PC-3 (cell line): Measurements from ENCODE around the gene ADK. TPM values are rescaled to one million over a fixed set of nuclear protein-coding genes. Genes with fewer than 3 reads are reported as not detected.

Source experiments
- ATAC-seq: fragments of 200-7000 bp; cut with Tn5 transposase; 2 replicates; pipeline ENCODE4 v1.9.1; 2020; ENCODE audit warnings: mild to moderate bottlenecking, moderate library complexity
- BruUV-seq: library from RNA; stranded (reverse); fragments of 400-500 nt; replicated peaks from 2 replicates; lab custom pipeline; 2021; lab: Mats Ljungman, UMichigan
- CTCF ChIA-PET: fragments of 300-600 bp; sonication (Branson Sonifier 250); formaldehyde crosslinking; loops from one replicate; lab custom pipeline; 2022; ENCODE audit warnings: antibody characterized with exemption; lab: Charles Lee
- POLR2A ChIA-PET: fragments of 300-600 bp; sonication (Branson Sonifier 250); formaldehyde crosslinking; loops from one replicate; lab custom pipeline; 2022; ENCODE audit warnings: antibody characterized with exemption; ENCODE audit not compliant: unreplicated experiment; lab: Charles Lee
- DNase-seq: peaks from one replicate; pipeline ENCODE4 v3.0.0-alpha.2; 2015
- H2AFZ ChIP-seq: fragments of 300-600 bp; sonication (generic); 2 replicates; pipeline ENCODE4 v1.6.0; 2016; ENCODE audit warnings: antibody characterized with exemption, low read length
- H3F3A ChIP-seq: fragments of 300-600 bp; sonication (generic); one replicate; pipeline ENCODE4 v1.6.0; 2017; ENCODE audit warnings: antibody characterized with exemption, low read length, control low read depth, mild to moderate bottlenecking; ENCODE audit not compliant: unreplicated experiment
- H3K27ac ChIP-seq: fragments of 300-600 bp; sonication (generic); 2 replicates; pipeline ENCODE4 v1.5.1; 2016; ENCODE audit warnings: mild to moderate bottlenecking, low read length
- H3K27me3 ChIP-seq: fragments of 300-600 bp; sonication (generic); 2 replicates; pipeline ENCODE4 v1.6.1; 2016; ENCODE audit warnings: low read length, mixed read lengths
- H3K36me3 ChIP-seq: fragments of 300-600 bp; sonication (generic); 2 replicates; pipeline ENCODE4 v1.6.1; 2016; ENCODE audit warnings: low read depth, mixed run types, low read length, mixed read lengths
- H3K4me1 ChIP-seq: fragments of 300-600 bp; sonication (generic); 2 replicates; pipeline ENCODE4 v1.5.1; 2016; ENCODE audit warnings: low read length; ENCODE audit not compliant: insufficient read depth
- H3K4me2 ChIP-seq: fragments of 300-600 bp; sonication (generic); 2 replicates; pipeline ENCODE4 v1.6.0; 2016; ENCODE audit warnings: low read length
- H3K4me3 ChIP-seq: fragments of 300-600 bp; sonication (generic); 2 replicates; pipeline ENCODE4 v1.5.1; 2016; ENCODE audit warnings: mild to moderate bottlenecking, low read length, mixed read lengths
- H3K79me2 ChIP-seq: fragments of 300-600 bp; sonication (generic); 2 replicates; pipeline ENCODE4 v1.6.1; 2017; ENCODE audit warnings: low read length, mixed read lengths
- H3K9ac ChIP-seq: fragments of 300-600 bp; sonication (generic); 2 replicates; pipeline ENCODE4 v1.6.0; 2016; ENCODE audit warnings: mild to moderate bottlenecking, low read length
- H3K9me2 ChIP-seq: fragments of 300-600 bp; sonication (generic); replicated peaks from 2 replicates; pipeline ENCODE4 v1.6.1; 2016; ENCODE audit warnings: mixed run types, low read length, mixed read lengths
- H3K9me3 ChIP-seq: fragments of 300-600 bp; sonication (generic); 2 replicates; pipeline ENCODE4 v1.6.1; 2016; ENCODE audit warnings: low read length, mixed read lengths
- H4K20me1 ChIP-seq: fragments of 300-600 bp; sonication (generic); 2 replicates; pipeline ENCODE4 v1.6.1; 2016; ENCODE audit warnings: low read length, mixed read lengths
- CTCF ChIP-seq: fragments of 300-600 bp; sonication (generic); conservative IDR thresholded peaks from 2 replicates; pipeline ENCODE4 v1.5.1; 2017; ENCODE audit warnings: antibody characterized with exemption, low read depth, mild to moderate bottlenecking, low read length
- EZH2 ChIP-seq: fragments of 300-600 bp; sonication (generic); IDR thresholded peaks from one replicate; pipeline ENCODE4 v1.6.1; 2017; ENCODE audit warnings: antibody characterized with exemption, mild to moderate bottlenecking, low read length; ENCODE audit not compliant: unreplicated experiment
- EZH2phosphoT487 ChIP-seq: fragments of 300-600 bp; sonication (generic); IDR thresholded peaks from 2 replicates; pipeline ENCODE4 v1.6.1; 2018; ENCODE audit warnings: mild to moderate bottlenecking, antibody characterized with exemption, low read length, borderline replicate concordance
- intact Hi-C: fragments of 100-400 bp; cut with micrococcal nuclease; formaldehyde crosslinking; loops from 2 replicates; pipeline ENCODE4 v1.9.0; 2023
- total RNA-seq: library from RNA; depleted of rRNA; stranded (reverse); fragments of >200 nt; gene quantifications from 2 replicates; pipeline ENCODE4 v1.2.3, GENCODE V29; 2014

Gene ADK
- total RNA-seq, 1 experiment from 2014 or later: 256 TPM

GRCh38 chr10:74322565-74322964 is 171.5 kb downstream of the ADK start:
- ATAC-seq (no peak), DNase-seq (no peak)
- no TSS peak for BruUV-seq
- H3K4me1 ChIP-seq: no peaks in the 10 kb centered on the region
- H3F3A ChIP-seq: peaks cover 8% of the 10 kb centered on the region
- H3K9ac ChIP-seq: no peak overlapping the region
- no peaks in the 10 kb centered on the region for H3K9me2 ChIP-seq
- H3K9me3 ChIP-seq: no peaks in the 10 kb centered on the region; the same call in 1 of the 2 replicates
- peaks cover 63% of the 10 kb centered on the region for H3K79me2 ChIP-seq
- H2AFZ ChIP-seq: no peak overlapping the region
- intact Hi-C loops: no loop called here
- no peaks in the 10 kb centered on the region for H3K27me3 ChIP-seq
- ChIA-PET CTCF (no interaction called here), POLR2A (interaction anchor here (0.6 kb wide), 1 partner anchor 1461 kb away, joined by 6 read pairs; no protein-coding TSS in a partner anchor)
- TF ChIP-seq EZH2 (no peak), CTCF (no peak), EZH2phosphoT487 (no peak)
- no peak overlapping the region for H3K4me2 ChIP-seq
- H3K36me3 ChIP-seq: peaks cover 31% of the 10 kb centered on the region
- H3K27ac ChIP-seq: no peak overlapping the region
- no peak overlapping the region for H3K4me3 ChIP-seq
- H4K20me1 ChIP-seq: 0 out of 2 replicates have a peak, but pooled peaks cover 4% of the 10 kb centered on the region

- DNase-seq: no peak
- intact Hi-C loops: no loop called here
- Histone ChIP-seq H3K9me2 (no peaks in the 10 kb centered on the region), H3K79me2 (peaks cover 35% of the 10 kb centered on the region), H3F3A (no peaks in the 10 kb centered on the region), H3K27ac (no peak overlapping the region), H3K27me3 (no peaks in the 10 kb centered on the region), H3K4me2 (no peak overlapping the region), H3K9me3 (no peaks in the 10 kb centered on the region), H3K36me3 (peaks cover 30% of the 10 kb centered on the region), H3K4me1 (no peaks in the 10 kb centered on the region), H4K20me1 (no peaks in the 10 kb centered on the region), H3K9ac (no peak overlapping the region), H2AFZ (no peak overlapping the region), H3K4me3 (no peak overlapping the region)
- BruUV-seq: no TSS peak
- no peak for ATAC-seq
- TF ChIP-seq EZH2phosphoT487 (no peak), CTCF (no peak), EZH2 (no peak)
- ChIA-PET CTCF (no interaction called here), POLR2A (no interaction called here)
Observed at GRCh38 chr10:74328388-74328787, 177.4 kb downstream of the ADK start.

- Histone ChIP-seq H3F3A (no peaks in the 10 kb centered on the region), H3K9me2 (no peaks in the 10 kb centered on the region), H3K4me2 (no peak overlapping the region), H3K27me3 (no peaks in the 10 kb centered on the region), H3K4me1 (no peaks in the 10 kb centered on the region), H4K20me1 (no peaks in the 10 kb centered on the region), H3K4me3 (no peak overlapping the region), H2AFZ (no peak overlapping the region), H3K9me3 (no peaks in the 10 kb centered on the region), H3K27ac (no peak overlapping the region), H3K9ac (no peak overlapping the region), H3K79me2 (peaks cover 31% of the 10 kb centered on the region), H3K36me3 (peaks cover 32% of the 10 kb centered on the region)
- ChIA-PET CTCF (interaction anchor here (0.6 kb wide), 1 partner anchor 62 kb away, joined by 3 read pairs; no protein-coding TSS in a partner anchor), POLR2A (no interaction called here)
- TF ChIP-seq EZH2 (no peak), CTCF (no peak), EZH2phosphoT487 (no peak)
- BruUV-seq: no TSS peak
- DNase-seq: no peak
- intact Hi-C loops: no loop called here
- no peak for ATAC-seq
Observed at GRCh38 chr10:74329873-74330272, 178.9 kb downstream of the ADK start.
